GM13976 (cell line): ENCODE data around the gene KDM4E.

Experiments
- DNase-seq: peaks from one replicate; pipeline ENCODE4 v3.0.0; 2012; ENCODE audit warnings: low spot score
- in situ Hi-C: fragments of 300-500 bp; cut with MboI; formaldehyde crosslinking; loops from one replicate; pipeline ENCODE4 v1.12.0; 2022; ENCODE audit warnings: low sequenced_read_pairs, mixed read lengths, inconsistent platforms; ENCODE audit not compliant: unreplicated experiment
- TF ChIP-seq, protein P1 (sequence below): IDR thresholded peaks from 2 replicates; pipeline ENCODE4 v1.5.1; 2012; ENCODE audit warnings: borderline replicate concordance, mild to moderate bottlenecking; ENCODE audit not compliant: insufficient read depth; ENCODE audit errors: extremely low read depth, missing control alignments, control extremely low read depth

The KDM4E gene

DNA sequence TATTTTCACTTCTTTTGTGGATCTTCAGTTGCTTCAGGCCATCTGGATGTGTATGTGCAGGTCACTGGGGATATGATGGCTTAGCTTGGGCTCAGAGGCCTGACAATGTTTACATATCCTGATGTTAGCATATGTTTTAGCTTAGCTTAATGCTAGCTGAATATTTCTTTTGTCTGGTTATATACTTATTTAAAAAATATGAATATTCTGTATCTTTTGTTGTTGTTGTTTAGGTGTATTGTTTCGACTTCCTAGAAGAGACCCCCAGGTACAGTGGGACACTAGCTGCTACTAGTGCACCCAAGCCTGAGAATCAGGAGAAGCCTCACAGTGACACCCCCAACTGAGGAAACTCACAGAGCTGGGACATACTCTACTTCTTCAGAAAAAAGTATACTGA lies at the start of gene KDM4E:
KDM4E (plus strand) TSS at position 301 of the 400 bp plus-strand sequence. CDS start 300 bp downstream, outside the sequence.
- in situ Hi-C loops: no loop called here
- TF ChIP-seq, protein P1, sequence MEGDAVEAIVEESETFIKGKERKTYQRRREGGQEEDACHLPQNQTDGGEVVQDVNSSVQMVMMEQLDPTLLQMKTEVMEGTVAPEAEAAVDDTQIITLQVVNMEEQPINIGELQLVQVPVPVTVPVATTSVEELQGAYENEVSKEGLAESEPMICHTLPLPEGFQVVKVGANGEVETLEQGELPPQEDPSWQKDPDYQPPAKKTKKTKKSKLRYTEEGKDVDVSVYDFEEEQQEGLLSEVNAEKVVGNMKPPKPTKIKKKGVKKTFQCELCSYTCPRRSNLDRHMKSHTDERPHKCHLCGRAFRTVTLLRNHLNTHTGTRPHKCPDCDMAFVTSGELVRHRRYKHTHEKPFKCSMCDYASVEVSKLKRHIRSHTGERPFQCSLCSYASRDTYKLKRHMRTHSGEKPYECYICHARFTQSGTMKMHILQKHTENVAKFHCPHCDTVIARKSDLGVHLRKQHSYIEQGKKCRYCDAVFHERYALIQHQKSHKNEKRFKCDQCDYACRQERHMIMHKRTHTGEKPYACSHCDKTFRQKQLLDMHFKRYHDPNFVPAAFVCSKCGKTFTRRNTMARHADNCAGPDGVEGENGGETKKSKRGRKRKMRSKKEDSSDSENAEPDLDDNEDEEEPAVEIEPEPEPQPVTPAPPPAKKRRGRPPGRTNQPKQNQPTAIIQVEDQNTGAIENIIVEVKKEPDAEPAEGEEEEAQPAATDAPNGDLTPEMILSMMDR: no peak
- no peak for DNase-seq

DNA sequence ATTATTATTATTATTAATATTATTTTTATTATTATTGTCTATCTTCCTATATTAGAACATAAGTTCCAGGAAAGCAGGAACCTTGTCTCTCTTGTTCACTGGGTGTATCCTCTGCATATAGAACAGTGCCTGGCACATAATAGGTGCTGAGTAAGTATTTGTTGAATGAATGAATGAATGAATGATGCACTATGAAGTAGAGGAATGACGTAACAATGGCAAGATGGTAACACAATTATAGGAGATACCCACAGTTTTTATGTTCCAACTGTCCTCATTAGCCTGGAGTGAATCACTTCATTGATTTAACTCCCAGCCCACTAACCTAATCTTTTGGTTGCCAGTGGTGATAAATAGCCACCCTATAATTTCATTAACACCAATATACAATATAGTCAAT lies 49.5 kb upstream of the KDM4E start:
- in situ Hi-C loops: no loop called here
- DNase-seq: no peak

DNA sequence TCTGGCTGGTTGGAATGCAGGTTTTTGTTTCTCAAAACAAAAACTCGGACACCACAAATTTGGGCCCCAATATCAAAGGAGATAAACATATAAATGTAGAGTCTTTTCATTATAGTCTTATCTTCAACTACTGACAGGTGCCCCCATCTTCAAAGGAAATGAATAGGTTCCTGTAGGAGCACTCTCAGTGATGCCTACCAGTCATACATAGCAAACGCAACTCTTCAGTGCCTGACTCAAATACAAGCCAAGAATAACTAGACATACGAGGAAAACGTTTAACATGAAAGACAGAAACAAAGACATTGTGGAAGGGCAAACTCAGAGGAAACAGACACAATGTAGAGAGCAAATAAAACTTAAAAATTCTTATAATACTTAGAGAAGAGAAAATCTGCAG lies 37.7 kb upstream of the KDM4E start:
- TF ChIP-seq, protein P1: no peak
- no peak for DNase-seq
- in situ Hi-C loops: no loop called here

More for the DNA sequence above, 49.5 kb upstream of the KDM4E start:
- TF ChIP-seq, protein P1: no peak

DNA sequence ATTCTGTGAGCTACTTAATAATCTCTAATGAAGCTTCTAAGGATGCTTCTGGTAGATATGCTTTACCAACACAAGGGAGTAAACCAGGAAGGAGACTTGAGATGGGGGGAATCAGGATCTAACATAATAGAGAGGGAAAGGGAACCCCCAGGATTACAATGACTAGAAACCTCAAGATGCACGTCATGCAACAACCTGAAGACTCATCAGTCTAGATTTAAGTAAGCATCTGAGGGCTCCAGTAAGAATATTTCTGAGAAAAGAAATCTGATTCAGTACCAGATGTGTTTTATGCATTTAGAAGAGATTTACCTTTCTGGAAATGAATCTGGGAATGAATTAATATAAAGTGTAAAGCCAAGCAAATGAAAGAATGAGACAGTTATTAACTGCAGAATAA lies 36.3 kb upstream of the KDM4E start:
- DNase-seq: no peak
- TF ChIP-seq, protein P1: no peak
- in situ Hi-C loops: no loop called here

DNA sequence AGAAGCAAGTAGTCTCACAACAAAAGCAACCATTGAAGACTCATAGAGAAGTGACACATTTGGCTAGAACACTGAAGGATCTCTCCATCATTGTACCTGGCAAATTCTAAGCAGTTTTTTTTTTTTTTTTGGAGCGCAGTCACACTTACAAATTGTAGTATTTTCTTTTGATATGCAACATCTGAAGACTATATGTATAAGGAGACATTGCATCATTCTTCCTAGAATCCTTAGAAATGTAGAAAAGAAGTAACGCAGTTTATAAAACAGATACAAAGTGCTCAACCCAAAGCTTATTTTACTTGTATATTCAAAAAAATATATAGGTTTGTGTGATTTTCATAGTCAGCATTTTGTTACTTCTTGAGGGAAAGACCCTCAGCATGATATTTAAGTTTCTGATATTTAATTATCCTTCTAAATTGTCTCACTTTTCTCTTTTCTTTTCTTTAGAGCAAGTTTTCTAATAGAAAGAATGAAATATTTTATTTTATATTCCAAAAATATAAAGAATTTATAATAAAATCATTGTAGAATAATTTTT lies 31.6 kb upstream of the KDM4E start:
- TF ChIP-seq, protein P1: no peak
- no peak for DNase-seq
- in situ Hi-C loops: no loop called here

DNA sequence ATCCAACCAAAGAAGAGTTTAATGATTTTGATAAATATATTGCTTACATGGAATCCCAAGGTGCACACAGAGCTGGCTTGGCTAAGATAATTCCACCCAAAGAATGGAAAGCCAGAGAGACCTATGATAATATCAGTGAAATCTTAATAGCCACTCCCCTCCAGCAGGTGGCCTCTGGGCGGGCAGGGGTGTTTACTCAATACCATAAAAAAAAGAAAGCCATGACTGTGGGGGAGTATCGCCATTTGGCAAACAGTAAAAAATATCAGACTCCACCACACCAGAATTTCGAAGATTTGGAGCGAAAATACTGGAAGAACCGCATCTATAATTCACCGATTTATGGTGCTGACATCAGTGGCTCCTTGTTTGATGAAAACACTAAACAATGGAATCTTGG lies 27.6 kb upstream of the KDM4E start:
- in situ Hi-C loops: no loop called here
- TF ChIP-seq, protein P1: no peak
- no peak for DNase-seq
